ENCODE data around the gene DYRK3.

The DYRK3 gene

DNA sequence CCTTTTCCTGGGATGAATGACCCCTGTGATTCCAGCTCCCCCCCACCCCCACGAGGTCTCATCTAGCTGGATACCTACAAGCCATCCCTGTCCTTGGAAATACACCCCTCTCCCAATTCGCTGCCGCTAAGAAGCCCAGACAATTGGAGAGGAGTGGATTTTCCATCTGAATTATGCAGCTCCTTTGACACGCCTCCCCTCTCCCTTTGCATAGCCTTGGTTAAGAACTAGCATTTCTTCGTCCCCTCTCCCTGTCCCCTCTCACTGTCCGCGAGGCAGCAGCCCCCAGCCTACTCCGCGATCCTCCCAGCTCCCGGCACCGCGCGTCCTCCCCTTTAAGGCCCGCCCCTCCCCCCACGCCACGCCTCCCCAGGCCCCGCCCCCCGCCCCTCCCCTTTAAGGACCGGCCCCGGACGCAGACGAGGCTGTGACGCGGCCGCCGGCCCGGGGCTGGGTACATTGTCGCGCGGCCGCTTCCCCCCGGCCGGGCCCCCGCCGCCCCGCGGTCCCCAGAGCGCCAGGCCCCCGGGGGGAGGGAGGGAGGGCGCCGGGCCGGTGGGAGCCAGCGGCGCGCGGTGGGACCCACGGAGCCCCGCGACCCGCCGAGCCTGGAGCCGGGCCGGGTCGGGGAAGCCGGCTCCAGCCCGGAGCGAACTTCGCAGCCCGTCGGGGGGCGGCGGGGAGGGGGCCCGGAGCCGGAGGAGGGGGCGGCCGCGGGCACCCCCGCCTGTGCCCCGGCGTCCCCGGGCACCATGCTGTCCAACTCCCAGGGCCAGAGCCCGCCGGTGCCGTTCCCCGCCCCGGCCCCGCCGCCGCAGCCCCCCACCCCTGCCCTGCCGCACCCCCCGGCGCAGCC, 49.4 kb downstream of the DYRK3 start, which contains the start of gene MAPKAPK2:
Gene MAPKAPK2, plus strand, starts transcription at position 428 of the 856 bp plus-strand sequence. Its CDS starts 325 bp downstream, at position 753.
- TF ChIP-seq ZFX (IDR thresholded peaks at IDR 0.05) = no peak
- no peak for TF ChIP-seq CTCF (conservative IDR thresholded peaks at IDR 0.05)
- H3K27ac ChIP-seq = peak within 1 kb of the TSS; percentile 77

- peak overlapping the region; percentile 77 for H3K27ac ChIP-seq
- TF ChIP-seq CTCF (conservative IDR thresholded peaks at IDR 0.05) = no peak
- TF ChIP-seq ZFX (IDR thresholded peaks at IDR 0.05) = peak; percentile 26; the same call in 1 of the 2 replicates
Measured at GRCh38 chr1:206685334-206685768, 50.0 kb downstream of the DYRK3 start.

DNA sequence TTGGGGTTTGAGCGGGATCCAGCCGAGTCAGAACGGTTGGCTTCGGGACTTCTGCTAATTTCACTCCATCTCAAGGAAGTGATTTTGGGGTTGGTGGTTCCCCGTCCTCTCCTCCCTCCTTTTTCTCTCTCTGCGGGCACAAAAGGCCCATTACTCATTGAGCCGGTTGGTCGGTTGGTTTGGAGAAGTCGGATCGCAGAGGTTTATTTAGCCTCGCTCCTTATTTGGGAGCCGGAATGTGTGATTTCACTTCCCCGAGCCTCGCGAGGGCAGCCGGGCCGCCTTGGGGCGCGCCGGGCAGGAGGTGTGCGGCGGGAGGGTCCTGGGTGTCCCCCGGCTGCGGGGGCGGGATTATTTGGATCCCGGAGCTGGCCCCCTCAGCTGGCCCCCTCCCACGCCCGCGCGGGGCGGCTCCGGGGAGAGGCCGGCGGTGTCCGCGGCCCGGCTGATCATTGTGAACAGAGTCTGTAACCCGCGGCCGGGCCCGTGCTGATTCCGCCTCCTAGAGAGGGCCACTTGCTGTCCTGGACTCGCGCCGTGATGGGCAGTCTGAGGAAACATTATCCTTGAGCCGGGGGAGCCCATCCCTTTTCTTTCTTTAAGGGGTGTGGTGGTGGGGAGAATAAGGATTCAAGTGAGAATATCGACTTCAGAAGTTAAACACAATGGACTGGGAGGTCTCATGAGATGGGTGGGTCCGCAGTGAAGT, 50.6 kb downstream of the DYRK3 start:
- peak overlapping the region; percentile 77 for H3K27ac ChIP-seq
- TF ChIP-seq ZFX (IDR thresholded peaks at IDR 0.05) (no peak), CTCF (conservative IDR thresholded peaks at IDR 0.05) (no peak)

DNA sequence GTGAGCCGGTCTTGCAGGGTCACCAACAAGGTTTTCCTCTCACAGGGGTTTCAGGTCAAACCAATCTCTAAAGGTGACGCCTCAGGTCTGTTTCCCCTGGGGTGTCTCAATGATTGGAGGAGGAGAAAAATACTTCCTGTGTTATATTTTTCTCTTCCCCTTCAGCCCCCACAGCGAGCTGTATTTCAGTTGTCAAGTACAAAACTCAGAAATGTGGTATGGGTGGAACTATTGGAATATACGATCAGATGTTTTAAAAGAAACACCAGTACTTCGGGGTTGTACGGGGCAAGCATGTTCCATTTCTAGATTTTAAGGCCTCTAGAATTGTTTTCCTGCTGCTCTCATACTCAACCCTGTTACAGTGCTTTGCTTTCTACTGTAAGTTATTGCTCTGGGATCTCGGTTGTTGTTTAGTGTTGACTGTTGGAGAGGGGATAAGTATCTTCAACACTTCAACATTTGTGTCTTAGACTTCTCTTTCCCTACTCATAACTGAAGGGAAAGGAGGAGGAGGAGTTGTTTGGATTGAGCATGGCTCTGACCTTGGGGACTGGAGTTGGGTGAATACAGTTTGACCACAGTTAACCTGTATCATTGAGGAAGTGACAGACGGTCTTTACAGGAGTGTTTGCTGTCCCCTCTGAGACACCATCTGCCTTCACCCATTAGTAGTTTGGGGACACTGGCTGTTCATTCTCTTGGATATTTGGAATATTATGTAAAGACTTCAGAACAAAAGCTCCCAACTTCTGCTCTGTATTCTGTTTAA, 51.3 kb downstream of the DYRK3 start:
- TF ChIP-seq CTCF (conservative IDR thresholded peaks at IDR 0.05) = no peak
- no peak for TF ChIP-seq ZFX (IDR thresholded peaks at IDR 0.05)
- peak overlapping the region; percentile 77 for H3K27ac ChIP-seq

- TF ChIP-seq ZFX (IDR thresholded peaks at IDR 0.05) (no peak), CTCF (conservative IDR thresholded peaks at IDR 0.05) (no peak)
- no peak overlapping the region for H3K27ac ChIP-seq
Measured at GRCh38 chr1:206687251-206687914, 52.0 kb downstream of the DYRK3 start.

DNA sequence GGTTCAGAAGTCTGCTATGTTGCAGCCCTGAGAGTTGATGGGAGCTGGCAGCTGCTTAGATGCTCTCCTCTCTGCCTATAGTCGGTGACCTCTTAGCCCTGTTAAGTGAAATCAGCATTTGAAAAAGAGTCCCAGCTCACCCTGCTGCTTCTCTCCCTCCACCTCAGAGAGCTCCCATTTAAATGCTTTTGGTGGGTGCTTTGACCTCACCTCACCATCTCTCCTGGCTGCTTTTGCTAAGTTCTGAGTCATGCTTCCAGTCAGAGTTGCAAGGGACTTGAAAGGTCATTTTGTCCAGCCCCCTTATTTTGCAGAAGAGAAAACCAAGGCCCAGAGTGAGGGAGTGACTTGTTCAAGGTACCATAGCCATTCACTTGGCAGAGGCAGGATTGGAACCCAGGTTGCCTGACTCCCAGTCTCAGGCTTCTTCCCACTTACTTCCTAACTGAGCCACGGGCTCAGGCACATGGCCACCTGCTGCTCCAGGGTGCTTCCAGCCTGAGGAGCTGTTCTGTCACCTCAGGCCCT, 52.6 kb downstream of the DYRK3 start:
- no peak for TF ChIP-seq ZFX (IDR thresholded peaks at IDR 0.05)
- TF ChIP-seq CTCF (conservative IDR thresholded peaks at IDR 0.05) = no peak
- no peak overlapping the region for H3K27ac ChIP-seq

Data from C4-2B (cell line).